Tibial nerve (tissue), 4 donors: ENCODE data around the gene MTCL1. TPM values are rescaled to one million over a fixed set of nuclear protein-coding genes. Genes with fewer than 3 reads are reported as not detected.

Source experiments
- DNase-seq, 2 donors: peaks; one replicate each; pipeline ENCODE4 v3.0.0-alpha.2; 2019; ENCODE audit warnings: low spot score in 2 of 2
- H3K27ac ChIP-seq, 4 donors: fragments of 200-600 bp; sonication (generic) in 3 of 4; one replicate each; pipeline ENCODE4 v1.5.1; 2017 to 2019; ENCODE audit warnings: mild to moderate bottlenecking in 1 of 4
- H3K27me3 ChIP-seq, 2 donors: fragments of 200-600 bp; sonication (generic) in 1 of 2; one replicate each; pipeline versions ENCODE4 v1.5.1 to v1.6.0; 2017 to 2019
- H3K36me3 ChIP-seq, 3 donors: fragments of 200-600 bp; sonication (generic); one replicate each; pipeline ENCODE4 v1.5.1; 2018 to 2019
- H3K4me1 ChIP-seq, 4 donors: fragments of 200-600 bp; sonication (generic) in 3 of 4; one replicate each; pipeline ENCODE4 v1.5.1; 2017 to 2019
- H3K4me3 ChIP-seq, 4 donors: fragments of 200-600 bp; sonication (generic) in 3 of 4; one replicate each; pipeline ENCODE4 v1.5.1; 2017 to 2019; ENCODE audit warnings: mild to moderate bottlenecking in 1 of 4, moderate library complexity in 1 of 4
- H3K9me3 ChIP-seq, 4 donors: fragments of 200-600 bp; sonication (generic) in 3 of 4; one replicate each; pipeline ENCODE4 v1.5.1; 2017 to 2019
- EP300 ChIP-seq, 2 donors: sonication (generic); formaldehyde crosslinking; IDR thresholded peaks; one replicate each; pipeline ENCODE4 v1.6.1; 2017; ENCODE audit warnings: antibody characterized with exemption in 2 of 2, mild to moderate bottlenecking in 1 of 2
- POLR2A ChIP-seq, 2 donors: fragments of 450-650 bp; IDR thresholded peaks; one replicate each; pipeline ENCODE4 v1.6.1; 2017; ENCODE audit warnings: antibody characterized with exemption in 2 of 2, mild to moderate bottlenecking in 2 of 2, moderate library complexity in 2 of 2
- WGBS, 2 donors: methylation state at CpG; one replicate each; pipeline ENCODE4 v1.1.5; 2018; 5-methylcytosine and 5-hydroxymethylcytosine counted together
- total RNA-seq, 4 donors: library from RNA; depleted of rRNA; stranded (reverse); fragments of >200 nt; gene quantifications; one replicate each; pipeline ENCODE4 v1.1.0, GENCODE V29; 2016
- TF ChIP-seq, protein P1 (sequence below), 5 experiments: fragments of 200-600 bp in 3 of 5; fragments of 450-650 bp in 2 of 5; sonication (generic) in 3 of 5; IDR thresholded peaks; one replicate each; pipeline ENCODE4 v1.5.1; 2016 to 2019; ENCODE audit warnings: antibody characterized with exemption in 5 of 5, mild to moderate bottlenecking in 3 of 5, moderate library complexity in 2 of 5

MTCL1 gene
- total RNA-seq, 4 donors from 2014 or later, result 4.6 to 18.3 (median 5.3) TPM

DNA sequence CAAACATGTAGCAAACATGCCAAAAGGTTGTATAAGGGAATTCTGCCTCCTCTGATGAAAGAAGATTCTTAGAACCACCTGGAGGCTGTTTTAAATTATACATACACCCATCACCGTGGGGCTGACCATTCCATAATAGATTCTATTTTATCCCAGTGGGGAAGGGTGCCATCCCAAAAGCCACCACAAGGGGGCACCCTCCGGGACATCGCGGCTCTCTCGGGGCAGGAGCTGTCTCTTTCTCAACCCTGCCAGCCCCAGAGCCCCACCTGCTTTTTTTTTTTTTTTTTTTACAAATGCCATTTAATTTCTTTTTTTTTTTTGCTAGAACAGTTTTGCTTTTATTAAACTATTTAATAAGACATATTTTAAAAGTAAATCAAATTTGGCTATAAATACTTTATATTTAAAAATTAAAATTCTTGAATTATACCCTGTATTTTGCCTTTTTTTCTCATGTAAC is 8.6 kb upstream of the MTCL1 start:
- peak; percentile 78 to 92 for DNase-seq
- 0 to 3% methylated on average over 5 of the region's 5 CpGs for WGBS, 2 donors
- no peaks in the 10 kb centered on the region for H3K4me1 ChIP-seq
- no peaks in the 10 kb centered on the region for H3K9me3 ChIP-seq
- no peak overlapping the region for H3K4me3 ChIP-seq
- H3K27ac ChIP-seq, result no peak overlapping the region
- H3K27me3 ChIP-seq, result no peaks in the 10 kb centered on the region
- no peak for TF ChIP-seq POLR2A (IDR thresholded peaks at IDR 0.05)
- TF ChIP-seq, protein P1, sequence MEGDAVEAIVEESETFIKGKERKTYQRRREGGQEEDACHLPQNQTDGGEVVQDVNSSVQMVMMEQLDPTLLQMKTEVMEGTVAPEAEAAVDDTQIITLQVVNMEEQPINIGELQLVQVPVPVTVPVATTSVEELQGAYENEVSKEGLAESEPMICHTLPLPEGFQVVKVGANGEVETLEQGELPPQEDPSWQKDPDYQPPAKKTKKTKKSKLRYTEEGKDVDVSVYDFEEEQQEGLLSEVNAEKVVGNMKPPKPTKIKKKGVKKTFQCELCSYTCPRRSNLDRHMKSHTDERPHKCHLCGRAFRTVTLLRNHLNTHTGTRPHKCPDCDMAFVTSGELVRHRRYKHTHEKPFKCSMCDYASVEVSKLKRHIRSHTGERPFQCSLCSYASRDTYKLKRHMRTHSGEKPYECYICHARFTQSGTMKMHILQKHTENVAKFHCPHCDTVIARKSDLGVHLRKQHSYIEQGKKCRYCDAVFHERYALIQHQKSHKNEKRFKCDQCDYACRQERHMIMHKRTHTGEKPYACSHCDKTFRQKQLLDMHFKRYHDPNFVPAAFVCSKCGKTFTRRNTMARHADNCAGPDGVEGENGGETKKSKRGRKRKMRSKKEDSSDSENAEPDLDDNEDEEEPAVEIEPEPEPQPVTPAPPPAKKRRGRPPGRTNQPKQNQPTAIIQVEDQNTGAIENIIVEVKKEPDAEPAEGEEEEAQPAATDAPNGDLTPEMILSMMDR (IDR thresholded peaks at IDR 0.05), result peak; percentile 75 to 91 (median 77)
- no peaks in the 10 kb centered on the region for H3K36me3 ChIP-seq

DNA sequence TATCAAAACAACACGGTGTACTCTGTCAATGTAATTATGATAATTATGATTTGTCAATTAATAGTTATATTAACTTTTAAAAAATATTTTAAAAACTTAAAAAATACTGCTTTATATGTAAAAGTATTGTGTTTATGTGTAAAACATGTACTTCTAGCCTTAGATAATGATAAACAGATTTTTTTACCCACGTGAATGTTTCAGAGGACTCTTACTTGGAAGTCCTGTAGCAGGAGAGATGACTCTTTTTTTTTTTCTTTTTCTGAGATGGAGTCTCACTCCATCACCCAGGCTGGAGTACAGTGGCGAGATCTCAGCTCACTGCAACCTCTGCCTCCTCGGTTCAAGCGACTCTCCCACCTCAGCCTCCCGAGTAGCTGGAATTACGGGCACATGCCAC is 6.2 kb upstream of the MTCL1 start:
- H3K9me3 ChIP-seq, result no peaks in the 10 kb centered on the region
- no peak overlapping the region for H3K27ac ChIP-seq
- H3K27me3 ChIP-seq, result no peaks in the 10 kb centered on the region
- TF ChIP-seq EP300 (IDR thresholded peaks at IDR 0.05) (no peak), POLR2A (IDR thresholded peaks at IDR 0.05) (no peak)
- TF ChIP-seq, protein P1 (IDR thresholded peaks at IDR 0.05), result no peak
- H3K4me3 ChIP-seq, result no peak overlapping the region
- DNase-seq, result no peak
- no peaks in the 10 kb centered on the region for H3K36me3 ChIP-seq
- H3K4me1 ChIP-seq, result peaks cover 0 to 12% (median 2%) of the 10 kb centered on the region in 4 donors
- 83 to 86% methylated on average over 7 of the region's 7 CpGs for WGBS, 2 donors

DNA sequence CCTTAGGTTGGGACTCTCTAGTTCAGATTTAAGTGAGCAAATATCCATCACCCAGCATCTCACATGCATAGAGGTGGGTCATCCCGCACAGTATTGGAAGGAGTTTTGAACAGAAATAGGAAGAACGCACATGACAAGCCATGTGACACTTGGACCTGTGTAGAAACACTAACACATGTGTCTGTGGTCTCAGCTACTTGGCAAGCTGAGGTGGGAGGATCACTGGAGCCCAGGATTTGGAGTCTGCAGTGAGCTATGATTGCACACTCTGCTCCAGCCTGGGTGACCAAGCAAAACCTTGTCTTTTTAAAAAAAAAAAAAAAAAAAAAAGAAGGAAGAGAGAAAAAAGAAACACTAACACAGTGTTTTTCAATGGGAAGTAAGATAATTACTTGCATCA is 5.4 kb upstream of the MTCL1 start:
- Histone ChIP-seq H3K4me1 (peaks cover 0 to 17% (median 5%) of the 10 kb centered on the region in 4 donors), H3K27me3 (no peaks in the 10 kb centered on the region), H3K4me3 (no peak overlapping the region), H3K27ac (no peak overlapping the region), H3K36me3 (no peaks in the 10 kb centered on the region), H3K9me3 (no peaks in the 10 kb centered on the region)
- no peak for TF ChIP-seq POLR2A (IDR thresholded peaks at IDR 0.05)
- no peak for TF ChIP-seq EP300 (IDR thresholded peaks at IDR 0.05)
- TF ChIP-seq, protein P1 (IDR thresholded peaks at IDR 0.05), result no peak
- 71 to 88% methylated on average over 2 of the region's 2 CpGs for WGBS, 2 donors
- no peak for DNase-seq

GRCh38 chr18:8701546-8702118 is 3.7 kb upstream of the MTCL1 start:
- Histone ChIP-seq H3K4me1 (peaks cover 0 to 21% (median 5%) of the 10 kb centered on the region in 4 donors), H3K27ac (no peak overlapping the region), H3K4me3 (no peak overlapping the region), H3K36me3 (no peaks in the 10 kb centered on the region), H3K9me3 (no peaks in the 10 kb centered on the region), H3K27me3 (no peaks in the 10 kb centered on the region)
- no peak for DNase-seq
- WGBS, 2 donors, result 63 to 69% methylated on average over 9 of the region's 9 CpGs
- no peak for TF ChIP-seq POLR2A (IDR thresholded peaks at IDR 0.05)
- TF ChIP-seq EP300 (IDR thresholded peaks at IDR 0.05), result no peak
- TF ChIP-seq, protein P1 (IDR thresholded peaks at IDR 0.05), result no peak

DNA sequence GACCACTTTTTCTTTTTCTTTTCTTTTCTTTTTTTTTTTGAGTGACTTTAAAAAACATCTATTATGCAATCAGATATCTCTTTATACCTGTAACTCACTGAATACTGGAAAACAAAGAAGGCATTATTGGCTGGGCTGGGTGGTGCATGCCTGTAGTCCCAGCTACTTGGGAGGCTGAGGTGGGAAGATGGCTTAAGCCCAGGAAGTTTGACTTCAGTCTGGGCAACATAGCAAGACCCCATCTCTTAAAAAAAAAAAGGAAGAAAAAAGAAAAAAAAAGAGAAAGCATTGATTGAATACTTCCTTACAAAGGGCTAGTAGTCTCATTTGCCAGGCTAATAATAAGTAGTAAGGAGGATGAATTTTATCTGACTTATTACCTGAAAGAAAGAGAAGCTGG is 2.7 kb upstream of the MTCL1 start:
- Histone ChIP-seq H3K27me3 (no peaks in the 10 kb centered on the region), H3K36me3 (no peaks in the 10 kb centered on the region), H3K27ac (no peak overlapping the region), H3K4me1 (peaks cover 0 to 29% (median 9%) of the 10 kb centered on the region in 4 donors), H3K4me3 (no peak overlapping the region), H3K9me3 (no peaks in the 10 kb centered on the region)
- no peak for DNase-seq
- TF ChIP-seq, protein P1 (IDR thresholded peaks at IDR 0.05), result no peak
